ENCODE results near the gene GLB1L2. TPM values are rescaled to one million over a fixed set of nuclear protein-coding genes. Genes with fewer than 3 reads are reported as not detected.

GLB1L2 gene
- total and polyA plus RNA-seq, 7 experiments from 2014 or later = 0.26 to 2.4 (median 1.4) TPM

DNA sequence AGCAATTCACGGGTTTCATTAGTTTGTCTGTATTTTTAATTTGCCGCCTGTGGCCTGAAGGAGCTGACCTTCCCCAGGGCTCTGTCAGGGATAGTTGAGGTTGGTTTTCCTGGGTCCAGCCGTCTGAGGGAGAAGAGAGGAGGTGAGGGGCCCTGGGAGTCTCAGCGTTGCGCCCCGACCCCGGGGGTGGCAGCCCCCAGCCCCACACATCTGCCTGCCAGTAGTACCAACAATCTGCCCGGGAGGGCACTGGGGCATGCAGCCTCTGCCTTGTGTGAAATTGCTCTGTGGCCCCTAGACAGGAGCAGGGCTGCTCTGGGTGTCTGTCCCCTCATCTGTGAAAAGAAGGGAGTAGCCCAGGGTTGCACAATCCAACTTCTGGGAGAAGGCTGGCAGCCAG is 73.6 kb downstream of the GLB1L2 start:
- Histone ChIP-seq H3K27me3 (ENCODE audit: control insufficient read depth in 2 of 2, insufficient read depth in 2 of 2, low read length in 2 of 2) (peaks cover 0 to 5% of the 10 kb centered on the region in 2 donors), H3K4me3 (ENCODE audit: low read length) (no peak overlapping the region), H3K4me1 (ENCODE audit: control insufficient read depth in 2 of 2, insufficient read depth in 2 of 2, low read length in 2 of 2) (peaks cover 0 to under 1% of the 10 kb centered on the region in 2 donors), H3K9me3 (ENCODE audit: control insufficient read depth in 2 of 3, low read length in 3 of 3) (no peaks in the 10 kb centered on the region), H3K36me3 (ENCODE audit: control insufficient read depth in 2 of 3, insufficient read depth in 3 of 3, low read length in 3 of 3) (no peaks in the 10 kb centered on the region), H3K27ac (ENCODE audit: low read depth, low read length) (no peak overlapping the region)
- intact Hi-C loops (cut with micrococcal nuclease) = no loop called here
- POLR2A ChIA-PET = no interaction called here
- Mint-ChIP-seq H3K27ac (no peak overlapping the region), H3K4me3 (no peak overlapping the region), H3K27me3 (peaks cover 19 to 57% (median 42%) of the 10 kb centered on the region in 5 donors), H3K4me1 (peaks cover 0 to 9% (median 6%) of the 10 kb centered on the region in 7 donors), H3K9me3 (peaks cover 0 to 4% (median 0%) of the 10 kb centered on the region in 11 donors), H3K36me3 (peaks cover 0 to 6% (median 0%) of the 10 kb centered on the region in 5 donors)
- ATAC-seq (no peak), DNase-seq (no peak)
- CTCF ChIA-PET = no interaction called here

DNA sequence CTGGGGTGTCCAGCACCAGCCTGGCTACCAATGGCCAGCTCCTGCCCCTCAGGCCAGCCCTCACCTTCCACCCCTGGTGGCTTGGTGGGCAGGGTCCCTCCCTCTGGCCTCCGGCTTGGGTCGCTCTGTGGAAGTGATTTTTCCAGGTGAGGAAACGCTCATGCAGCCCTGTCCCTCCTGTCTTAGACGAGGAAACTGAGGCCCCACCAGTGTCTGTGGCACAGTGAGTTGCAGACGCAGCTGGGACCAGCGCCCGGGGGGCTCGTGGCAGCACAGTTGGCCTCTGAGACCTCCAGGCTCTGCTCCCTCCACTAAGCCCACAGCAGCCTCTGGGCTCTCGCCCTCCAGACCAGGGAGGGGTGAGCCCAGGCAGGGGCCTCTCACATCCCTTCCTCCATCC is 74.1 kb downstream of the GLB1L2 start:
- H3K27ac Mint-ChIP-seq = no peak overlapping the region
- DNase-seq (no peak), ATAC-seq (no peak)
- peaks cover 0 to 13% (median 9%) of the 10 kb centered on the region in 7 donors for H3K4me1 Mint-ChIP-seq
- ChIA-PET POLR2A (no interaction called here), CTCF (no interaction called here)
- H3K27me3 ChIP-seq (ENCODE audit: control insufficient read depth in 2 of 2, insufficient read depth in 2 of 2, low read length in 2 of 2) = peaks cover 2 to 10% of the 10 kb centered on the region in 2 donors
- H3K9me3 Mint-ChIP-seq = peaks cover 0 to 4% (median 0%) of the 10 kb centered on the region in 11 donors
- H3K9me3 ChIP-seq (ENCODE audit: control insufficient read depth in 2 of 3, low read length in 3 of 3) = no peaks in the 10 kb centered on the region
- peaks cover 0 to 6% (median 0%) of the 10 kb centered on the region in 5 donors for H3K36me3 Mint-ChIP-seq
- no peak overlapping the region for H3K4me3 Mint-ChIP-seq
- no peak overlapping the region for H3K4me3 ChIP-seq (ENCODE audit: low read length)
- H3K4me1 ChIP-seq (ENCODE audit: control insufficient read depth in 2 of 2, insufficient read depth in 2 of 2, low read length in 2 of 2) = peaks cover 3 to 5% of the 10 kb centered on the region in 2 donors
- peaks cover 23 to 57% (median 46%) of the 10 kb centered on the region in 5 donors for H3K27me3 Mint-ChIP-seq
- H3K27ac ChIP-seq (ENCODE audit: low read depth, low read length) = no peak overlapping the region
- no peaks in the 10 kb centered on the region for H3K36me3 ChIP-seq (ENCODE audit: control insufficient read depth in 2 of 3, insufficient read depth in 3 of 3, low read length in 3 of 3)
- intact Hi-C loops (cut with micrococcal nuclease) = no loop called here

GRCh38 chr11:134406264-134407185 is 74.7 kb downstream of the GLB1L2 start:
- intact Hi-C loops (cut with micrococcal nuclease) = no loop called here
- H3K4me1 Mint-ChIP-seq = peaks cover 2 to 17% (median 13%) of the 10 kb centered on the region in 7 donors
- Histone ChIP-seq H3K36me3 (ENCODE audit: control insufficient read depth in 2 of 3, insufficient read depth in 3 of 3, low read length in 3 of 3) (no peaks in the 10 kb centered on the region), H3K4me1 (ENCODE audit: control insufficient read depth in 2 of 2, insufficient read depth in 2 of 2, low read length in 2 of 2) (peaks cover 9 to 11% of the 10 kb centered on the region in 2 donors), H3K27me3 (ENCODE audit: control insufficient read depth in 2 of 2, insufficient read depth in 2 of 2, low read length in 2 of 2) (peaks cover 3 to 15% of the 10 kb centered on the region in 2 donors), H3K27ac (ENCODE audit: low read depth, low read length) (no peak overlapping the region), H3K9me3 (ENCODE audit: control insufficient read depth in 2 of 3, low read length in 3 of 3) (no peaks in the 10 kb centered on the region), H3K4me3 (ENCODE audit: low read length) (no peak overlapping the region)
- H3K36me3 Mint-ChIP-seq = peaks cover 0 to 6% (median 0%) of the 10 kb centered on the region in 5 donors
- H3K27me3 Mint-ChIP-seq = peaks cover 28 to 57% (median 47%) of the 10 kb centered on the region in 5 donors
- ChIA-PET POLR2A (no interaction called here), CTCF (no interaction called here)
- peaks cover 0 to 4% (median 0%) of the 10 kb centered on the region in 11 donors for H3K9me3 Mint-ChIP-seq
- no peak for DNase-seq
- peak; percentile 19 for ATAC-seq
- H3K4me3 Mint-ChIP-seq = no peak overlapping the region
- H3K27ac Mint-ChIP-seq = no peak overlapping the region

DNA sequence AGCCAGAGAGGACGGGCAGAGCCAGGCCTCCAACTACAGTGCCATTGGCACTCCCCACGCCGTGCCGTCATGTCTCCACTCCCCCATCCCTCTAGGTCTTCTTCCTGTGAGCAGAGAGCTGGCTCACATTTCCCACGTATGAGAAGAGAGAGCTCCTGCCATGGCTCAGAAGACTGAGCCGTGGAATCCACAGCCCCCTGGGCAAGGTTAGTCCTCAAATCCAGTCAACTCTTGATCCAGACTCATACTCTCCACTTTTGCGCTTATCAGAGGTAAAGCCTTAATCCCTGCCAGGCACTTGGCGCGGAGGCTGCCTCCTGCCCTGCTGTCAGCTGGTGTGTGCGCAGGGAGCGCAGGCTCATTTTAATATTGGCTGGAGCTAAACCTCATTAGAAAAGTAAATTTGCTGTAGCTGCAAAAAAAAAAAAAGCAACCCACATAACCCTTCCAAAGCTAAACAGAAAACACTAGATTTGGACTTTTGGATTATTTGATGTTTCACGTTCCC is 75.6 kb downstream of the GLB1L2 start:
- ATAC-seq = no peak
- H3K4me1 Mint-ChIP-seq = peaks cover 2 to 17% (median 13%) of the 10 kb centered on the region in 7 donors
- Histone ChIP-seq H3K27ac (ENCODE audit: low read depth, low read length) (no peak overlapping the region), H3K9me3 (ENCODE audit: control insufficient read depth in 2 of 3, low read length in 3 of 3) (no peaks in the 10 kb centered on the region), H3K27me3 (ENCODE audit: control insufficient read depth in 2 of 2, insufficient read depth in 2 of 2, low read length in 2 of 2) (peaks cover 3 to 15% of the 10 kb centered on the region in 2 donors), H3K4me1 (ENCODE audit: control insufficient read depth in 2 of 2, insufficient read depth in 2 of 2, low read length in 2 of 2) (peaks cover 9 to 11% of the 10 kb centered on the region in 2 donors), H3K36me3 (ENCODE audit: control insufficient read depth in 2 of 3, insufficient read depth in 3 of 3, low read length in 3 of 3) (no peaks in the 10 kb centered on the region), H3K4me3 (ENCODE audit: low read length) (no peak overlapping the region)
- POLR2A ChIA-PET = no interaction called here
- peaks cover 0 to 6% (median 0%) of the 10 kb centered on the region in 5 donors for H3K36me3 Mint-ChIP-seq
- DNase-seq = no peak
- H3K9me3 Mint-ChIP-seq = peaks cover 0 to 4% (median 0%) of the 10 kb centered on the region in 11 donors
- CTCF ChIA-PET = no interaction called here
- intact Hi-C loops (cut with micrococcal nuclease) = no loop called here
- peaks cover 28 to 53% (median 46%) of the 10 kb centered on the region in 5 donors for H3K27me3 Mint-ChIP-seq
- no peak overlapping the region for H3K4me3 Mint-ChIP-seq
- H3K27ac Mint-ChIP-seq = no peak overlapping the region

GRCh38 chr11:134407923-134408322 is 76.1 kb downstream of the GLB1L2 start:
- intact Hi-C loops (cut with micrococcal nuclease) = no loop called here
- peaks cover 3 to 15% of the 10 kb centered on the region in 2 donors for H3K27me3 ChIP-seq (ENCODE audit: control insufficient read depth in 2 of 2, insufficient read depth in 2 of 2, low read length in 2 of 2)
- no peak overlapping the region for H3K27ac ChIP-seq (ENCODE audit: low read depth, low read length)
- ATAC-seq (no peak), DNase-seq (no peak)
- peaks cover 9 to 13% of the 10 kb centered on the region in 2 donors for H3K4me1 ChIP-seq (ENCODE audit: control insufficient read depth in 2 of 2, insufficient read depth in 2 of 2, low read length in 2 of 2)
- peaks cover 0 to 4% (median 0%) of the 10 kb centered on the region in 11 donors for H3K9me3 Mint-ChIP-seq
- ChIA-PET POLR2A (no interaction called here), CTCF (no interaction called here)
- peaks cover 2 to 18% (median 14%) of the 10 kb centered on the region in 7 donors for H3K4me1 Mint-ChIP-seq
- no peaks in the 10 kb centered on the region for H3K36me3 ChIP-seq (ENCODE audit: control insufficient read depth in 2 of 3, insufficient read depth in 3 of 3, low read length in 3 of 3)
- H3K27ac Mint-ChIP-seq = no peak overlapping the region
- peaks cover 0 to 6% (median 0%) of the 10 kb centered on the region in 5 donors for H3K36me3 Mint-ChIP-seq
- H3K9me3 ChIP-seq (ENCODE audit: control insufficient read depth in 2 of 3, low read length in 3 of 3) = no peaks in the 10 kb centered on the region
- peaks cover 30 to 52% (median 43%) of the 10 kb centered on the region in 5 donors for H3K27me3 Mint-ChIP-seq
- no peak overlapping the region for H3K4me3 Mint-ChIP-seq
- no peak overlapping the region for H3K4me3 ChIP-seq (ENCODE audit: low read length)

- Mint-ChIP-seq H3K9me3 (peaks cover 0 to 4% (median 0%) of the 10 kb centered on the region in 11 donors), H3K4me1 (peaks cover 8 to 28% (median 19%) of the 10 kb centered on the region in 7 donors), H3K27ac (no peak overlapping the region), H3K4me3 (peak overlapping the region in 7 of 10 donors; percentile 2 to 84 (median 59)), H3K27me3 (peaks cover 48 to 63% (median 52%) of the 10 kb centered on the region in 5 donors), H3K36me3 (peaks cover 0 to 6% (median 0%) of the 10 kb centered on the region in 5 donors)
- H3K9me3 ChIP-seq (ENCODE audit: control insufficient read depth in 2 of 3, low read length in 3 of 3) = no peaks in the 10 kb centered on the region
- no peak for DNase-seq
- POLR2A ChIA-PET = interaction anchor here (0.6 kb wide), 1 partner anchor 21 kb away, joined by 4 read pairs; no protein-coding TSS in a partner anchor
- no peak overlapping the region for H3K27ac ChIP-seq (ENCODE audit: low read depth, low read length)
- no peak overlapping the region for H3K4me3 ChIP-seq (ENCODE audit: low read length)
- CTCF ChIA-PET = interaction anchor here (1.2 kb wide), 1 partner anchor 132 kb away, joined by 3 read pairs; no protein-coding TSS in a partner anchor
- ATAC-seq = no peak
- peaks cover 3 to 15% of the 10 kb centered on the region in 2 donors for H3K27me3 ChIP-seq (ENCODE audit: control insufficient read depth in 2 of 2, insufficient read depth in 2 of 2, low read length in 2 of 2)
- no peaks in the 10 kb centered on the region for H3K36me3 ChIP-seq (ENCODE audit: control insufficient read depth in 2 of 3, insufficient read depth in 3 of 3, low read length in 3 of 3)
- intact Hi-C loops (cut with micrococcal nuclease) = no loop called here
- peaks cover 13 to 18% of the 10 kb centered on the region in 2 donors for H3K4me1 ChIP-seq (ENCODE audit: control insufficient read depth in 2 of 2, insufficient read depth in 2 of 2, low read length in 2 of 2)
Observed at GRCh38 chr11:134409552-134410429, 78.0 kb downstream of the GLB1L2 start.

Data from naive thymus-derived CD4-positive, alpha-beta T cell (primary cell).